ENCODE data around the gene STK32B. TPM values are rescaled to one million over a fixed set of nuclear protein-coding genes. Genes with fewer than 3 reads are reported as not detected.
A peak's percentile ranks its signal among the peaks of the same experiment; 100 is the strongest.
"Not testable (repeated sequence)": the region's sequence is repeated elsewhere in the genome, so short reads cannot be mapped to it uniquely, and the experiment has no call there.

The STK32B gene
- not detected in 2 replicates for total RNA-seq

DNA sequence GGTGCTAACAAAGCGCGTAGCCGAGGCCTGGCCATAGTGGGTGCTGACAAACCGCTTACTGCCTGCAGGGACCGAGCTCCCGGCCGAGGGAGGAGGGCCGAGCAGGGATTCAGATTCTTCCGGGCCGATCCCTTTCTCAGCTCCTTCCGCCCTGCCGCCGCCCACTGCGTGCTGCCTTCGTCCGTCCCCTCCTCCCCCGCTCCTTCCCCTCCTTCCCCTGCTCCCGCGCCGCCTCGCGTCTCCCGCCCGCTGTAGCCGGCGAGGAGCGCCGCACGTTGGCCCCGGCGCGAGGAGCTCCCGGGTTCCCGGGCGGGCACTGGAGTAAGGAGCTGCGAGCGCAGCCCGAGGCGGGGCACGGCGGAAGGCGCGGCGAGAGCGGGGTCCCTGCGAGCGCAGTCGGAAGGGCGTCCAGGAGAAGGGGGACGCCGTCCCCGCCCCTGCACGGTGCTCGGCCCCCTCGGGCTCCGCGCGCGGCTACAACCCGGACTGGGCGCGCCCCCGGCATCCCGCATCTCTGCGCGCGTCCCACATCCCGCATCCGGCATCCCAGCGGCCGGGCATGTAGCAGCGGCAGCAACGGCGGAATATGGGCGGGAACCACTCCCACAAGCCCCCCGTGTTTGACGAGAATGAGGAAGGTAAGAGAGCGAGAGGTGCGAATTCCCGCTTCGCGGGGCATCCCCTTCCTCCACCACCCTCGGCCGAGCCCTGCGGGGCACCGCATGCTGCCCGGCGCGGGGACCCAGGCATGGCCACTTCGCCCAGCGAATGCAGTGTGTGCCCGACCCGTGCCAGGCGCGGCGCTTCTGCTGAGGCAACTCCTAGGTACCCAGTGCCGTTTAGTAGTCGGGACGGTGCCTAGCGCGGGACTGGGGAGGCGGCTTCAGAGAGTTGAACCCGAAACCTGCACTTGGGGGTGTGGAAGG, at the start of gene STK32B:
Gene STK32B, plus strand, starts transcription at position 203 of the 926 bp plus-strand sequence.
- DNase-seq: peak; percentile 72
- Mint-ChIP-seq H3K27ac (no peak within 1 kb of the TSS), H3K36me3 (ENCODE audit: low read depth) (no peaks in the 10 kb centered on the region)

DNA sequence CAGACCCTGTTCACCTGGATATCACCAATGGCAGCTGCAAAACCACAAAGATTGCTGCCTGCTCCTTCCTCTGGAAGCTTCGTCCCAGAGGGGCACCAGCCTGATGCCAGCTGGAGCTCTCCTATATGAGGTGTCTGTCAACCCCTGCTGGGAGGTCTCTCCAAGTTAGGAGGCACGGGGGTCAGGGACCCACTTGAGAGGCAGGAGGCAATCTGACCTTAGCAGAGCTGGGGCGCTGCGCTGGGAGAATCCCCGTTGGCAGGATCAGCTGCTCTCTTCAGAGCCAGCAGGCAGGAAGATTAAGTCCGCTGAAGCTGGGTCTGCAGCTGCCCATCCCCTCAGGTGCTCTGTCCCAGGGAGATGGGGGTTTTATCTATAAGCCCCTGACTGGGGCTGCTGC, 49.6 kb upstream of the STK32B start:
- DNase-seq; H3K9me3 Mint-ChIP-seq; H3K27ac Mint-ChIP-seq; H3K27me3 Mint-ChIP-seq; intact Hi-C loops (cut with micrococcal nuclease); H3K4me3 Mint-ChIP-seq; H3K4me1 Mint-ChIP-seq; H3K36me3 Mint-ChIP-seq (ENCODE audit: low read depth): not testable (repeated sequence)

More for the DNA sequence above, at the start of gene STK32B:
- peak within 1 kb of the TSS; percentile 75 for H3K4me3 Mint-ChIP-seq
- no peaks in the 10 kb centered on the region for H3K9me3 Mint-ChIP-seq
- intact Hi-C loops (cut with micrococcal nuclease): loop anchor here (5.0 kb wide), 1 partner anchor 189 kb away; no protein-coding TSS in a partner anchor
- peaks cover 41% of the 10 kb centered on the region for H3K27me3 Mint-ChIP-seq
- H3K4me1 Mint-ChIP-seq: peaks cover 7% of the 10 kb centered on the region

GRCh38 chr4:5003372-5003857, 47.9 kb upstream of the STK32B start:
- no peaks in the 10 kb centered on the region for H3K4me1 Mint-ChIP-seq

GRCh38 chr4:5003918-5004317, 47.4 kb upstream of the STK32B start:
- intact Hi-C loops (cut with micrococcal nuclease): no loop called here
- Mint-ChIP-seq H3K27ac (no peak overlapping the region), H3K36me3 (ENCODE audit: low read depth) (no peaks in the 10 kb centered on the region), H3K4me1 (no peaks in the 10 kb centered on the region), H3K4me3 (no peak overlapping the region), H3K9me3 (no peaks in the 10 kb centered on the region), H3K27me3 (peaks cover 2% of the 10 kb centered on the region)
- DNase-seq: no peak

More at GRCh38 chr4:5003372-5003857, 47.9 kb upstream of the STK32B start:
- Mint-ChIP-seq H3K27ac (no peak overlapping the region), H3K9me3 (no peaks in the 10 kb centered on the region), H3K4me3 (no peak overlapping the region), H3K36me3 (ENCODE audit: low read depth) (no peaks in the 10 kb centered on the region), H3K27me3 (peaks cover 2% of the 10 kb centered on the region)
- DNase-seq: no peak
- intact Hi-C loops (cut with micrococcal nuclease): no loop called here

GRCh38 chr4:5004496-5004895, 46.8 kb upstream of the STK32B start:
- Mint-ChIP-seq H3K4me3 (no peak overlapping the region), H3K27me3 (peaks cover 2% of the 10 kb centered on the region), H3K36me3 (ENCODE audit: low read depth) (no peaks in the 10 kb centered on the region), H3K27ac (no peak overlapping the region), H3K4me1 (no peaks in the 10 kb centered on the region), H3K9me3 (no peaks in the 10 kb centered on the region)
- intact Hi-C loops (cut with micrococcal nuclease): no loop called here
- DNase-seq: no peak

GRCh38 chr4:5006932-5007331, 44.3 kb upstream of the STK32B start:
- H3K27ac Mint-ChIP-seq; H3K9me3 Mint-ChIP-seq; intact Hi-C loops (cut with micrococcal nuclease): not testable (repeated sequence)

DNA sequence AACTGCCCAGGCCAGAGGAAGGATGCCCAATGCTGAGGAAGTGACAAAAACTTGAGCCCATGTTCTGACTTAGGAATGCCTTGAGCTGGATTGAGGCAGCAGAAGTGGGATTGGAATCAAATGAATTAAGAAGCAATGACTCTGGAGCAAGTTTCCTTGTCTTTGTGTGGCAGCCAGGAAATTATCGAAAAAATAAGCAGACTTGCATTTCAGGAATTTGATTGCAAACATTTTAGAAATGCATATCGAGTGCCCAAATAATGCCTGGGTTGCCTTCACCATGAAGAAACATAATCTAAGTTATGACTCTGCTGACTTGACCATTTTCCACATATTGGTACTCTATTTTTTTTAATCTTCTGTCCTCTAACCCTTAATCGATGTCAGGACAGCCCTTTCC, 41.5 kb upstream of the STK32B start:
- no peak for DNase-seq
- intact Hi-C loops (cut with micrococcal nuclease): no loop called here
- no peak overlapping the region for H3K4me3 Mint-ChIP-seq
- H3K36me3 Mint-ChIP-seq (ENCODE audit: low read depth): no peaks in the 10 kb centered on the region
- H3K27ac Mint-ChIP-seq: no peak overlapping the region
- H3K4me1 Mint-ChIP-seq: no peaks in the 10 kb centered on the region
- peaks cover 3% of the 10 kb centered on the region for H3K27me3 Mint-ChIP-seq
- no peaks in the 10 kb centered on the region for H3K9me3 Mint-ChIP-seq

More at GRCh38 chr4:5006932-5007331, 44.3 kb upstream of the STK32B start:
- H3K4me1 Mint-ChIP-seq; H3K36me3 Mint-ChIP-seq (ENCODE audit: low read depth); DNase-seq; H3K4me3 Mint-ChIP-seq; H3K27me3 Mint-ChIP-seq: not testable (repeated sequence)

- no peaks in the 10 kb centered on the region for H3K36me3 Mint-ChIP-seq (ENCODE audit: low read depth)
- H3K4me3 Mint-ChIP-seq: no peak overlapping the region
- no peak overlapping the region for H3K27ac Mint-ChIP-seq
- DNase-seq: no peak
- no peaks in the 10 kb centered on the region for H3K4me1 Mint-ChIP-seq
- intact Hi-C loops (cut with micrococcal nuclease): no loop called here
- H3K27me3 Mint-ChIP-seq: peaks cover 5% of the 10 kb centered on the region
- H3K9me3 Mint-ChIP-seq: no peaks in the 10 kb centered on the region
Measured at GRCh38 chr4:5010984-5011383, 40.3 kb upstream of the STK32B start.

DNA sequence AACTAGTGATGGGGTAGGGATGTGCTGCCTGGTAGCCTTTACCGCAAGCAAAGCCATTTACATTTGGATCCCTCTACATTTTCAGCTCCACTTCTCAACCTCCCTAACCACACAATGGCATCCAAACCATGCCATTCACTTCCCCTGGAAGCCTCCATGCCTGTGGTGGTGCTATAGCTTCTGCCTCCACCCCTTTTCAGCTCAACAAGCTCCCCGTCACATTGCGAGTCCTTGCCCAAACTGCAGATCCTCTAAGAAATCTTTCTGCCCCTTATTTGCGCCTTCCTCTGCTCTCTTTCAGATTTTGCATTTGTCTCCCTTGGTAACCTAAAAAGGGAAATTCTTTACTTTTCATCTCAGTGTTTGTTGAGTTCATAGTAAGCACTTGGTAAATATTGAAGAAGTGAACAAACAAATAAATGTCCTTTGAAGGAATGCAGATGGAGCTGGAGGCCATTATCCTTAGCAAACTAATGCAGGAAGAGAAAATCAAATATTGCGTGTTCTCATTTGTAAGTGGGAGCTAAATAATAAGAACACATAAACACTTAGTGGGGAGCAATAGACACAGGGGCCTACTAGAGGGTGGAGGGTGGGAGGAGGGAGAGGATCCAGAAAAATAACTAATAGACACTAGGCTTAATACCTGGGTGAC, 38.9 kb upstream of the STK32B start:
- no peak for DNase-seq
- intact Hi-C loops (cut with micrococcal nuclease): no loop called here
- H3K9me3 Mint-ChIP-seq: no peaks in the 10 kb centered on the region
- H3K36me3 Mint-ChIP-seq (ENCODE audit: low read depth): no peaks in the 10 kb centered on the region
- no peaks in the 10 kb centered on the region for H3K4me1 Mint-ChIP-seq
- no peak overlapping the region for H3K4me3 Mint-ChIP-seq
- peaks cover 6% of the 10 kb centered on the region for H3K27me3 Mint-ChIP-seq
- H3K27ac Mint-ChIP-seq: no peak overlapping the region

DNA sequence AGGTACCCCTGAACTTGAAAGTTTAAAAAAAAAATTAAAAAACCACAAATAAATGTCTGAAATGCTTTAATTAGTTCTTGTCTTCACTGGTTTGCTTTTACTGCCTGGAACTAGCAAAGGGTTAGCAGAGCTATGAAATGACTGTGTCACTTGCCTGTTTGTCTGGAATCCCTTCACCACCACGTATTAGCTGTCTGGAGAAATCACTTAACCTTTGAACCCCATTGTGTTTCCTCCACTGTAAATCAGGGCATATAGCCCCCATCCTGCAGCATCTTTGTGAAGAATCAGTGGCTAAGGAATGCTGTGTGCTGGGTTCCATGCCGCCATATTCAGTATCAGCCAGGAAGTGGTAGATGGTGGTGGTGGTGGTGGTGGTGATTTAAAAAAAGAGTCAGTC, 38.3 kb upstream of the STK32B start:
- Mint-ChIP-seq H3K4me1 (no peaks in the 10 kb centered on the region), H3K27me3 (peaks cover 9% of the 10 kb centered on the region), H3K36me3 (ENCODE audit: low read depth) (no peaks in the 10 kb centered on the region), H3K27ac (no peak overlapping the region), H3K9me3 (no peaks in the 10 kb centered on the region), H3K4me3 (no peak overlapping the region)
- intact Hi-C loops (cut with micrococcal nuclease): no loop called here
- DNase-seq: no peak

DNA sequence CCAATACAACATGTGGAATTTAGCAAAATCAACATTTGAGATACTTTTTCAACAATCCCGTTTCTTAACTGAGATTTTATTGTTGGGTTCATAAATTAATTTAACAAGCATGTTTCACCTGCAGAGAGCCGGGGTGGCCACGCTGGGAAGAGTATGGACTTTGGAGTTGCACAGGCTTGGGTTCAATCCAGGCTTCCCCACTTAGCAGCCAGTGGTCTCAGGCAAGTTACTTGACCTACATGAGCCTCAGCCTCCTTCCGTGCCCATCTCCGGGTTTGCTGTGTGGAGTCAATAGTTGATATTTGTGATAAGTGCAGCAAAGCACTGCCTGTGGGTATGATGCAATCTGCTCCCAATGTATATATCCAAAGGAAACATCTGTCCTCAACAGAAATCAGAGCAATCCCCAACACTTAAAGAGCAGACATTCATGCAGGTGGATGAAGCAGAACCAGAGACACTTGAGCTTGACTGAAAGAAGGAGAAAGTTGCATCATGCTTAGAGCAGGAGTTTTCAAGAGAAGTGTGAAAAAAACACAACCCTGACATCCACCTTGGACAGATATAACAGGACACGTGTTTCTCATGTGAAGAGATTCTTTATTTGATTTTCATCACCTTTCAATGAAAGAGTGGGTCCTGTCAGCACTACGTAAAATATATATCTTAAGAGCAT, 37.1 kb upstream of the STK32B start:
- no peak overlapping the region for H3K4me3 Mint-ChIP-seq
- no peak for DNase-seq
- H3K36me3 Mint-ChIP-seq (ENCODE audit: low read depth): no peaks in the 10 kb centered on the region
- H3K27me3 Mint-ChIP-seq: peaks cover 13% of the 10 kb centered on the region
- intact Hi-C loops (cut with micrococcal nuclease): no loop called here
- no peak overlapping the region for H3K27ac Mint-ChIP-seq
- no peaks in the 10 kb centered on the region for H3K9me3 Mint-ChIP-seq
- no peaks in the 10 kb centered on the region for H3K4me1 Mint-ChIP-seq

- H3K4me1 Mint-ChIP-seq: no peaks in the 10 kb centered on the region
- no peak overlapping the region for H3K27ac Mint-ChIP-seq
- intact Hi-C loops (cut with micrococcal nuclease): no loop called here
- H3K9me3 Mint-ChIP-seq: no peaks in the 10 kb centered on the region
- H3K27me3 Mint-ChIP-seq: peaks cover 15% of the 10 kb centered on the region
- no peak overlapping the region for H3K4me3 Mint-ChIP-seq
- H3K36me3 Mint-ChIP-seq (ENCODE audit: low read depth): no peaks in the 10 kb centered on the region
- DNase-seq: no peak
Measured at GRCh38 chr4:5018096-5018495, 33.2 kb upstream of the STK32B start.

DNA sequence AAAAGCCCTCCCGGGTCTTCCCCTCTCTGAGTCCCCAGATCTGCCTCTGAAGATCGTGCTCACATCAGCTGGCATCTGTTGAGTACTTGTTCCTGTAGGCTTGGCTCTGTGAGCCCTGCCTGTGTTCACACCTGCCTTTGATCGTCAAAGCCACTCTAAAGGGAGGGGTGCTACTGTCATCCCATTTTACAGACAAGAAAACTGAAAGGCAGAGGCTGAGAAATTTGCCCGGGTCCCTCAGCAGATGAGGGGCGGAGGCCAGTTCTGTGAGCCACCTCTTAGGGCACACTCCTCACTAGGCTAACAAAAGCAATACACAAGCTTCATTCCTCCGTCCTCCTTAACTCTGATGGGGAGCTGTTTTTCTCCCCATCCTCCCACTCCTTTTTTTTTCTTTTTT, 32.7 kb upstream of the STK32B start:
- no peak overlapping the region for H3K27ac Mint-ChIP-seq
- H3K27me3 Mint-ChIP-seq: peaks cover 15% of the 10 kb centered on the region
- intact Hi-C loops (cut with micrococcal nuclease): no loop called here
- H3K4me3 Mint-ChIP-seq: no peak overlapping the region
- DNase-seq: no peak
- H3K4me1 Mint-ChIP-seq: no peaks in the 10 kb centered on the region
- no peaks in the 10 kb centered on the region for H3K36me3 Mint-ChIP-seq (ENCODE audit: low read depth)
- no peaks in the 10 kb centered on the region for H3K9me3 Mint-ChIP-seq

DNA sequence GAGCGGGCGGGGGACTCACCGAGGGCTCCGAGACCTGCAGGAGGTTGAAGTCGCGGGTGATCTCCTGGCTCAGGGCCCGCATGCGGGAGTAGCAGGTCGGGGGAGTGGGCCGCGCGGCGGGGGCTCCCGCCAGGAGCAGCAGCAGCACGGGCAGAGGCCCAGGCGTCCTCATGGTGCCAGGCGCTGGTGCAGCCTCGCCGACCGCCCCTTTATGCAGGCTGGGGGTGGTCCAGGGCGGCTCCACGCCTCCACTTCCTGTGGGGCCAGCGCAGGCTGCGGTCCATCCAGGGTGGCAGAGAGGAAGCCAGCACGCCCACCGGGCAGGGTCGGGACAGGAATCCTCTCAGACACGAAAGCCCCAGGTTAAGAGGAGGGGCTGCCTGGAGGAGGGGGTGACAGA, 32.0 kb upstream of the STK32B start, which contains the start of gene CYTL1:
Gene CYTL1, minus strand, starts transcription at position 185 of the 400 bp plus-strand sequence. Its CDS starts 13 bp downstream, at position 172.
- Mint-ChIP-seq H3K36me3 (ENCODE audit: low read depth) (no peaks in the 10 kb centered on the region), H3K4me3 (no peak within 1 kb of the TSS), H3K4me1 (no peaks in the 10 kb centered on the region), H3K27ac (no peak within 1 kb of the TSS), H3K9me3 (no peaks in the 10 kb centered on the region), H3K27me3 (peaks cover 14% of the 10 kb centered on the region)
- no peak for DNase-seq
- intact Hi-C loops (cut with micrococcal nuclease): no loop called here

Data from activated CD4-positive, alpha-beta T cell treated with anti-CD3 and anti-CD28 coated beads, Interleukin-2, amount 10 ng/mL, durations not matched to agents 24 days and 14 days (primary cell).